Tibial nerve (tissue), 3 donors: ENCODE results near the gene ZNF91.

Source experiments
- CTCF ChIP-seq, 5 experiments: fragments of 200-600 bp in 3 of 5; fragments of 450-650 bp in 2 of 5; sonication (generic) in 3 of 5; IDR thresholded peaks; one replicate each; pipeline ENCODE4 v1.5.1; 2016 to 2019; ENCODE audit warnings: antibody characterized with exemption in 5 of 5, mild to moderate bottlenecking in 3 of 5, moderate library complexity in 2 of 5
- POLR2A ChIP-seq, 2 donors: fragments of 450-650 bp; IDR thresholded peaks; one replicate each; pipeline ENCODE4 v1.6.1; 2017; ENCODE audit warnings: antibody characterized with exemption in 2 of 2, mild to moderate bottlenecking in 2 of 2, moderate library complexity in 2 of 2

DNA sequence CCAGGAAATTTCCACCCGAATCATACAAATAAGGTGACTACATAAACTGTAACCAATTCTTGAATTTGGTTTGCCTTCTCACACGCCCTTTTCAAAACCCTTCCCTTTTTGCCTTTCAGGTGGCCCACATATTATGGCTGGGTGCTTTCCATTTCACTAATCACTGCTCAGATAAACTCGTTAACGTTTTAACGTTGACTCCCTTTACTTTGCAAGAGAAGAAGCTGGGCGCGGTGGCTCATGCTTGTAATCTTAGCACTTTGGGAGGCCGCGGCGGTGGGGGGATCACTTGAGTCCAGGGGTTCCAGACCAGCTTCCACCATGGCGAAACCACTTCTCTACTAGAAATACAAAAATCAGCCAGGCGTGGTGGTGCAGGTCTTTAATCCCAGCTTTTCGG lies 19.8 kb upstream of the ZNF91 start:
- TF ChIP-seq CTCF (IDR thresholded peaks at IDR 0.05) (no peak), POLR2A (IDR thresholded peaks at IDR 0.05) (no peak)
